NCI-H446 treated with DMSO at 0.1 percent for 48 hours (cell line): ENCODE results near the gene DLX5.

ENCODE experiments used
- DNase-seq: peaks from one replicate; lab custom pipeline; 2025; lab: John Stamatoyannopoulos, UW

The DLX5 gene

GRCh38 chr7:97018126-97018601, 6.5 kb downstream of the DLX5 start:
- DNase-seq: no peak

DNA sequence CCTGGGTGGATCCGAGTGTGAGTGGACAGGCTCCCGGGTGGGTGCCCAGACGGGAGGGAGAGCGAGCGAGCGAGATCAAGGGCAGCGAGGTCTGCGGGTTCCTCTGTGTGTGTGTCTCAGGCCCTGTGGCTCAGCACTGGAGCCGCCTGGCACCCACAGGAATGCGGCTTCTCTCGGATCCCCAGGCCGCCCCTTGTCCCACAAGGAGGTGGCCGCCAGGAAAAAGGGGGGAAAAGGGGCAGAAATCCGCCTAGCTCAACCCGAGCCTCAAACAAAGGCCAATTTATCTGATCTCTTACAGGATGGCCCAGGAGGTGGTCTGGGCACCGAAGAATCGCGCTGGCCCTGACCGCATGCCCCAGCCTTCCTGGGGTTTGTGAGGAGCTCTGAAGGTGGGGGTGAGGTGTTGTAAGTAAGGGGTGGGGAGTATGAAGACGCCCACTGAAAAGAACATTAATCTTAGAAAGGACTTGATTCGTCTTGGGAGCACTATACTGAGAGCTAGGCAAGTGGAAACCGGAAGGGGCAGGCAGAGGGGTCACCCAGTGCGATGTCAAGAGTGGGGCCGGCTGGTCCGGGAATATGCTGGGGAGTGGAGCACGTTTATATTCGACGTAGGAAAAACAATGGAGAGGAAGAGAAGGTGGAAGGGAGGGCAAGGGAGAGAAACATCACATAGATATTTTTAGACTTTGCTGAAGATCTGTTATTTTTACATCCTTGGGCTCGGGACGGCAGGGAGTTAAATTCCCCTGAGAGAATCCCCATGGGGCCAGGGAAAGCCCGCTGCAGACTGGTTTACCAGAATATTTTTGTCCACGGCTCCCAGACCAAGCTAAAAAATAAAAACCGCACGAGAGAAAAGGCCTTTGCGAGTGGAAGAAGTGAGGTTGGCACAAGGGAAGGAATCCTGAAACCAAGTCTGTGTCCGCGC, 7.2 kb downstream of the DLX5 start:
- DNase-seq: no peak

DNA sequence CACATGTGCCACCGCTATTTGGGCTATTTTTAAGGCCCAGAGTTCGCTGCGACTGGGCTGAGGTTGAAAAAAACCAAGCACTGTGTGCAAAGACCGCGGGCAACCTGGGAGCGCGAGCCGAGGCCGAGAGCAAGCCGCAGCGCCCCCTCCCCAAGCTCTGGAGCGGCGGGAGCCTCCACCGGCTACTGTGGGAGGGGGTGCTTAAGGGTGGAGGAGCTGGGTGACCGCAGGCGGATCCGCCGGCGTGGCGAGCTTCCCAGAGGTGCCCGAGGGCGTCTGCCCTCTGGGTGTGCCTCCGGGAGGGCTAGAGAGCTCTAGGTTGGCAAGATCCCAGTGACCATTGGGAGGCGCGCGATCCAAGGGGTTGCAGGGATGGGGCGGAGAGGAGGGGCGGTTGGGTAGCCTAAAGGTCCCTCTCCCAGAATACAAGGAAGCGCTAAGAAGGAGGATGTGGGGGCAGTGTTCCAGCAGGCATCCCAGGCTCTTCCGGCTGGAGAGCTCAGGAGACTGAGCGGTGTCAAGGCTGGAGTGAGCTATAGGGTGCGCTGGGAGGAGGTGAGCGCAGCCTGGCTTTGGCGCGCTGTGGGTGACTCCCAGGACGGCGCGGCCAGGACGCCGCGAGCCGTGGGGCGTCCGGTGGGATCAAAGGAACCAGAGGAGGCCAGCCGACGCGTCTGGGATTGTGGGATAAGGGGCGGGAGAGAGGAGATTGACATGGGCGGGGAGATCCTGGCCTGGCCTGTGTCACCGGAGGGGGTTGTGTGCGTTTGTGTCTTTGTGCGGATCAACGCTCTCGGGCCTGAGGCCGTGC, 8.0 kb downstream of the DLX5 start:
- DNase-seq: no peak

DNA sequence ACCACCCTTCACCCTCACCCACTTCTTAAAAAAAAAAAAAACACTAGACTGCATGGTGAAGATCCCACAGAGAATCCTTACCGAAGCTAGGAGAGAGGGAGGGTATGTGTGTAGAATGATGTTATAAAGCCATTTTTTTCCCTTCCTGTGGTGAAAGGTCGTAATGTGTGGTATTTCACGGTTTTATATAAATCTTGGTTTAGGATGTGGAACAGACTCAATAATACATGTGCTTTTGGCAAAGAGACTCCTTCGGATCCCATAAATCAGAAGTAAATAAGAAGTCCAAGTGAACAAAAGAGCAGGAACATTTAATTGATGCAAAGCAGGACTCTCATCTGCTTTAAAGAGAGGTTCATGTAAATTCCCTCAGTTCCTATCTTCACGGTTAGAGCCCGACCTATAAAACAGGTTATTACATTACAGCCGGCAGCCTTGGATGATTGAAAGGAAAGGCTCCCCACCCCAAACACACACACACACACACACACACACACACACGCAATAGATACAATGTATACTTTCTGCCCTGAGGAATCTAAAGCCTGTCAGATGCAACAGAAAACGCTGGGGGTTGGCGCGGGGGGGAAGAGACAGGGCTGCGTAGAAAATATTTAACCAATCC, 8.8 kb downstream of the DLX5 start:
- DNase-seq: no peak

- no peak for DNase-seq
These were observed 9.4 kb downstream of the DLX5 start for GRCh38 chr7:97015279-97015678.

DNA sequence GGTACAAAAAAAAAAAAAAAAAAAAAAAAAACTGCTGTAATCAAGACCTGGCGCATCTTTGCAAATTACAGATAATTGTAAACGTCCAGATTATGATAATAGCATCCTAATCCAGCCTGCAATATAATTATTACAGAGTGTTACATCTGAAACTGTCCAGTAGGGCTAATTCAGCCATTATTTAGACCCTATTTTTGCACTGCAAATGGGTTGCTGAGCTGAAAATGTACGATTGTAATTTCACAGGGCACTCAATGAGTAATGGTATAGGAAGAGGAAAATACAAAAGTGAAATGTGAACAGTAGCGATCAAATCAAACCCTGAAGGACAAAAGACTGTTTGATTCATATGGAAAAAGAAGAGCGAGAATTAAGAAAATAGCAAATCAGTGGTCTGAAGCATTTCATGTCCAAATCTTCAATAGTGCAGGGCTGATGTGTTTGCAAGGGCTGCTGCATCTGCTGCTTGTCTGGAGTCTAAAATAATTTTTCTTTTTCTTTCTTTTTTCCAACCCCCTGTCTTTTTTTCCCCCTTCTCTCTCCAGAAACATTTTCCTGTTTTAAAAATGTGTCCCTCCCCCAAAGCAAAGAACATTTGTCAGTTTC, 10.4 kb downstream of the DLX5 start:
- DNase-seq: no peak

DNA sequence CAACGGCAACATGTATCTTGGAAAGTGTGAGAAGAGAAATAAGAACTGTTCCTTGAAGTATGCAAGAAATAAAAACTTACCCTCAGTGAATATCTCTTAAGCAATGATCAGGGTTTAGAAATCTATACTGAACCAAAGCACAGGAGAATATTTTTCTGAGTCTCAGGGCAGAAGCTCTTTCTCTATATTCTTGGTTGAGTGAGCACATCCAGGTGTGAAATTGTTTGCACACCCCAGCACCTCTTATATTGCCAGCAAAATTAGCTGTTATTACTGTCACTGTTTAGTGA, 10.8 kb downstream of the DLX5 start:
- no peak for DNase-seq

GRCh38 chr7:97013134-97013844, 11.3 kb downstream of the DLX5 start:
- no peak for DNase-seq

- DNase-seq: no peak
These were observed 12.1 kb downstream of the DLX5 start for GRCh38 chr7:97012365-97013133.

- DNase-seq: no peak
These were observed 12.9 kb downstream of the DLX5 start for GRCh38 chr7:97011536-97012364.

DNA sequence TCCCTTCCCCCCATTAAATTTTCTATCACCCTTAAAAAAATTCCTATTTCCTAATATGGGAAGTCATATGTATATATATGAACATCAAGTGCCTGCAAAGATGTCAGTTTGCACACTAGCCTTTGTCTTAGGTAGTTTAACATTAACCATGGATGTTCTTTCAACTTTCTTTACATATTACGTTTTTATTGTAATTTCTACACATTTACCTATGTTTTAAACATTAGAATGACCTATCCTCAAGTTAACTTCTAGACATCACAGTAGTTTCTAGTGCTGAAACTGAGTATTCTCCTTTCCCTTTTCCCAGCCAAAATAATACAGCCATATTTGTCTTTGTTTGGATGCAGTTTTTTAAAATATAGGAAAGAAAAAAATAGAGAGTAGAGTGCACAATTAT, 13.5 kb downstream of the DLX5 start:
- DNase-seq: no peak

- DNase-seq: no peak
These were observed 14.6 kb downstream of the DLX5 start for GRCh38 chr7:97009753-97010732.

DNA sequence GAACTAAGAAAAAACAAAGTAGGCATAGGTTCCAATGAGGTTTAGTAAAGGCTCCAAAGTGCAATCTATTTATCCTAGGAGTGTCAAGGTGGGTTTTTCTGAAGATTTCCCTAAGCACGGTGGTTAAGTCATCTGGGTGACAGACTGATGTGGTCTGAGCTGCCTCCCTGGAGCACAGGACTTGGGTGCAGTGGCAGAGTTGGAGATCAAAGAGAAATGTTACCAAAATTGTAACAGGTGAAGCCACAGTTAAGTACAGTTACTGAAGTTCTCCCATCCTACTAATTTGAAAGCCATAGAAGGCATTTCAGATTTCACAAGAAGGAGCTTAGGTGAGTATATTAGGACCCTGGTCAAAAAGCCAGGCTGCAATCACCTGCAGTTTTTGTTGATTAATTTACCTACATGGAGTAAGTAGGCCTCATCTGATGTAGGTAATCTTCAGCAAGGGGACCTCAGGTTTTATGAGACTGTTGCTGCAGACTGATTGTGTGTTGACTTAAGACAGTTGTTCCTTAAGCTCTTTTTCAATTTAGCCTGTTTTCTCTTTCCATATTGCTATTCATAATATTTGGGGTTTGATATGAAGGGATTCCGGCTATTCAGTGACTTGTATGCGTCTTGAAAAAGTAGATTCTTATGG, 16.2 kb downstream of the DLX5 start:
- DNase-seq: no peak

DNA sequence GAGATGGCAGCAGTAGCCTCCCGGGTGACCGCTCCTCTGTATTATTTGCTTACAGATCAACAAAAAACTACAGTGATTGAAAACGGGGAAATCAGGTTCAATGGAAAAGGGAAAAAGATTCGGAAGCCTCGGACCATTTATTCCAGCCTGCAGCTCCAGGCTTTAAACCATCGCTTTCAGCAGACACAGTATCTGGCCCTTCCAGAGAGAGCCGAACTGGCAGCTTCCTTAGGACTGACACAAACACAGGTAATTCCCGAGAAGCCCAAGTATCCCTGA, 17.1 kb downstream of the DLX5 start:
- DNase-seq: no peak

DNA sequence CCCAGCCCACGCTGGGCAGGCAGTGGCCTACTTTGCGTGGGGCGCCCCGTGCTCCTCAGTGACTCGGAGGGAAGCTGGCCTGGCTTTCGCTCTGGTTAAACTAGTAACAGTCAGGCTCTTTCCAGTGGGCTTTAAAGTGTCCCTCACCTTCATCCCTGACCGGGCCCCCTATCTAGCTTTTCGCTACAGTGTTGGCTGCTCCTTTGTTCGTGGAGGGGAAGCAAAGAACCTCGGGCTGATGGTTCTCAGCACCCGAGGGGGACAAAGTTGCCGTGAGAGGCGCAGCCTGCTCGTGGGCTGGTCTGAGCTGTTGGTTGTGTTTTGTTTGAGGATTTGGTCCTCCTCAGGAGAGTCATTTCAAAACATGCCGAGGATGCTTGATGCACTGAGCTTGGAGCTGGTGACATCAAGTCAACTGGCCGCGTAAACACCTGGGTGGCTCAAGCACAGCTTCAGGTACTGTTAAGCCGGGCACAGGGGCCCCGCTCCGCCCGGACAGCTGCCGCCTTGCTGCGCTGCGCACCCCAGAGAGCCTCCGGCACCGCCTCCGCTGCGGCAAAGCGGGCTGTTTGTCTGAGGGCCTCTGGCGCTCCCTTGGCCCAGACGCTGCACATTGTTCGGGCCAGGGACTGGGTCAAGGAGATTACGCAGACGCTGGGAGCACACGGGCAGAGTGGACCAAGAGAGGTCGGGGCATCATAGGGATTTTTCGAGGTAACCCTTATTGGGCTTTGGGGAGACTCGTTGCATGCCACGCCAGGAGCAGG, 17.6 kb downstream of the DLX5 start:
- DNase-seq: no peak

DNA sequence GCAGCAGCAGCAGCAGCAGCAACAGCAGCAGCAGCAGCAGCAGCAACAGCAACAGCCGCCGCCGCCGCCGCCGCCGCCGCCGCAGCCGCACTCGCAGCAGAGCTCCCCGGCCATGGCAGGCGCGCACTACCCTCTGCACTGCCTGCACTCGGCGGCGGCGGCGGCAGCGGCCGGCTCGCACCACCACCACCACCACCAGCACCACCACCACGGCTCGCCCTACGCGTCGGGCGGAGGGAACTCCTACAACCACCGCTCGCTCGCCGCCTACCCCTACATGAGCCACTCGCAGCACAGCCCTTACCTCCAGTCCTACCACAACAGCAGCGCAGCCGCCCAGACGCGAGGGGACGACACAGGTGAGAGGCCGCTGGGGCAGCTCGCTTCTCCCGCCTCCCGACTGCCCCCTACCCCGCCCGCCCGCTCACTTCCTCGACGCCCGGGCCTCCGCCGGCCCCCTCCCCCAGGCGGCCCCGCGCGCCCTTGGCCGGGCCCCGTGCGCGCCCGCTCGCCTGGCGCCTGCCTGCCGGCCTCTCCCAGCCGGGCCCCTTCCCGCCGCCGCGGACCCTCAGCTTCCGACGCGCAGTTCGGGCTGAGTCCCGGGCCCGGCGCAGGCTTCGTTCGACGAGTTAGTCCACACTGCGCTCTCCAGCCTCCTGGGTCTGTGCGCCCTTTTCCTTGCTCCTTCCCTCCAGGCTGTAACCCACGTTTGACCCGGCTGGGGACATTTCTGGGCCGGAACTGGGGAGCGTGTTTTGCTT, 18.4 kb downstream of the DLX5 start:
- DNase-seq: no peak
